ENCODE measurements around the gene ZNF219.

- TF ChIP-seq, protein P1, sequence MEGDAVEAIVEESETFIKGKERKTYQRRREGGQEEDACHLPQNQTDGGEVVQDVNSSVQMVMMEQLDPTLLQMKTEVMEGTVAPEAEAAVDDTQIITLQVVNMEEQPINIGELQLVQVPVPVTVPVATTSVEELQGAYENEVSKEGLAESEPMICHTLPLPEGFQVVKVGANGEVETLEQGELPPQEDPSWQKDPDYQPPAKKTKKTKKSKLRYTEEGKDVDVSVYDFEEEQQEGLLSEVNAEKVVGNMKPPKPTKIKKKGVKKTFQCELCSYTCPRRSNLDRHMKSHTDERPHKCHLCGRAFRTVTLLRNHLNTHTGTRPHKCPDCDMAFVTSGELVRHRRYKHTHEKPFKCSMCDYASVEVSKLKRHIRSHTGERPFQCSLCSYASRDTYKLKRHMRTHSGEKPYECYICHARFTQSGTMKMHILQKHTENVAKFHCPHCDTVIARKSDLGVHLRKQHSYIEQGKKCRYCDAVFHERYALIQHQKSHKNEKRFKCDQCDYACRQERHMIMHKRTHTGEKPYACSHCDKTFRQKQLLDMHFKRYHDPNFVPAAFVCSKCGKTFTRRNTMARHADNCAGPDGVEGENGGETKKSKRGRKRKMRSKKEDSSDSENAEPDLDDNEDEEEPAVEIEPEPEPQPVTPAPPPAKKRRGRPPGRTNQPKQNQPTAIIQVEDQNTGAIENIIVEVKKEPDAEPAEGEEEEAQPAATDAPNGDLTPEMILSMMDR (IDR thresholded peaks at IDR 0.05), result no peak
- TF ChIP-seq POLR2AphosphoS5 (IDR thresholded peaks at IDR 0.05; ENCODE audit: low read depth, low read length), result no peak
- TF ChIP-seq, protein P2, sequence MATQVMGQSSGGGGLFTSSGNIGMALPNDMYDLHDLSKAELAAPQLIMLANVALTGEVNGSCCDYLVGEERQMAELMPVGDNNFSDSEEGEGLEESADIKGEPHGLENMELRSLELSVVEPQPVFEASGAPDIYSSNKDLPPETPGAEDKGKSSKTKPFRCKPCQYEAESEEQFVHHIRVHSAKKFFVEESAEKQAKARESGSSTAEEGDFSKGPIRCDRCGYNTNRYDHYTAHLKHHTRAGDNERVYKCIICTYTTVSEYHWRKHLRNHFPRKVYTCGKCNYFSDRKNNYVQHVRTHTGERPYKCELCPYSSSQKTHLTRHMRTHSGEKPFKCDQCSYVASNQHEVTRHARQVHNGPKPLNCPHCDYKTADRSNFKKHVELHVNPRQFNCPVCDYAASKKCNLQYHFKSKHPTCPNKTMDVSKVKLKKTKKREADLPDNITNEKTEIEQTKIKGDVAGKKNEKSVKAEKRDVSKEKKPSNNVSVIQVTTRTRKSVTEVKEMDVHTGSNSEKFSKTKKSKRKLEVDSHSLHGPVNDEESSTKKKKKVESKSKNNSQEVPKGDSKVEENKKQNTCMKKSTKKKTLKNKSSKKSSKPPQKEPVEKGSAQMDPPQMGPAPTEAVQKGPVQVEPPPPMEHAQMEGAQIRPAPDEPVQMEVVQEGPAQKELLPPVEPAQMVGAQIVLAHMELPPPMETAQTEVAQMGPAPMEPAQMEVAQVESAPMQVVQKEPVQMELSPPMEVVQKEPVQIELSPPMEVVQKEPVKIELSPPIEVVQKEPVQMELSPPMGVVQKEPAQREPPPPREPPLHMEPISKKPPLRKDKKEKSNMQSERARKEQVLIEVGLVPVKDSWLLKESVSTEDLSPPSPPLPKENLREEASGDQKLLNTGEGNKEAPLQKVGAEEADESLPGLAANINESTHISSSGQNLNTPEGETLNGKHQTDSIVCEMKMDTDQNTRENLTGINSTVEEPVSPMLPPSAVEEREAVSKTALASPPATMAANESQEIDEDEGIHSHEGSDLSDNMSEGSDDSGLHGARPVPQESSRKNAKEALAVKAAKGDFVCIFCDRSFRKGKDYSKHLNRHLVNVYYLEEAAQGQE (IDR thresholded peaks at IDR 0.05; ENCODE audit: insufficient read depth in 1 of 2, low read depth in 2 of 2, low read length in 1 of 2), result no peak
- no peak for TF ChIP-seq SIN3A (IDR thresholded peaks at IDR 0.05; ENCODE audit: borderline replicate concordance, insufficient read depth, low read depth, low read length)
Measured at GRCh38 chr14:21063479-21063878, 35.0 kb downstream of the ZNF219 start.

Data from Panc1 (cell line).